ENCODE measurements around the gene MRPL36. TPM values are rescaled to one million over a fixed set of nuclear protein-coding genes. Genes with fewer than 3 reads are reported as not detected.

Gene MRPL36
- total and polyA plus RNA-seq, 12 donors, result 43.4 to 126 (median 49.8) TPM

DNA sequence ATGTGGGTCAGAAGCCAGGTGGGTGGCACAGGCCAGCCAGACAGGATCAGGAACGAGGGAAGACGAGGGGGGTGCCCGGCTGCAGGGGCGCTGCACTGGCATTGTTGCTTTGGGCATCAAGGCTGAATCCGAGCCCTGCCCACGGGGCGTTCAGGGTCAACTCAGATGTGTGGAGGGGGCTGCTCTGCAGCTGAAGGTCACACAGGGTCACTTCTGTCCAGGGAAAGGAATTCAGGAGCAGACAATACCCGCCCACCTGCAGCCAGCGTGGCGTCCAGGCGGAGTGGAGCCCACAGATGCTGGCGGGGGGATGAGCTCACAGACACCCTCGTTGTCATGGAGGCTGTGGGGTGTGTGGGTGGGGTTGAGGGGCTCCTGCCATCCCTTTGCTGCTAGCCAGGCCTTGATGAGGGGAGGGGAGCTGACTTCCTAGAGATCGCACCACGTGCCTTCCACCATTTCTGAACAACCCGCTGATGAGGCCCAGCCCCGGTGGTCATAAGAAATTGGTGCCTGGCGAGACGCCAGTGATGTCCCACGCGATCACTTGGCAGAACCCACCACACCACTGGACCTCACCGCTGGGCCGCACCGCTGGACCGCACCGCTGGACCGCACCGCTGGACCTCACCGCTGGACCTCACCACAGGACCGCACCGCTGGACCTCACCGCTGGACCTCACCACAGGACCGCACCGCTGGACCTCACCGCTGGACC lies 31.2 kb downstream of the MRPL36 start:
- 91% methylated on average over 28 to 35 of the region's 35 CpGs for WGBS, 2 donors
- TF ChIP-seq, protein P1, sequence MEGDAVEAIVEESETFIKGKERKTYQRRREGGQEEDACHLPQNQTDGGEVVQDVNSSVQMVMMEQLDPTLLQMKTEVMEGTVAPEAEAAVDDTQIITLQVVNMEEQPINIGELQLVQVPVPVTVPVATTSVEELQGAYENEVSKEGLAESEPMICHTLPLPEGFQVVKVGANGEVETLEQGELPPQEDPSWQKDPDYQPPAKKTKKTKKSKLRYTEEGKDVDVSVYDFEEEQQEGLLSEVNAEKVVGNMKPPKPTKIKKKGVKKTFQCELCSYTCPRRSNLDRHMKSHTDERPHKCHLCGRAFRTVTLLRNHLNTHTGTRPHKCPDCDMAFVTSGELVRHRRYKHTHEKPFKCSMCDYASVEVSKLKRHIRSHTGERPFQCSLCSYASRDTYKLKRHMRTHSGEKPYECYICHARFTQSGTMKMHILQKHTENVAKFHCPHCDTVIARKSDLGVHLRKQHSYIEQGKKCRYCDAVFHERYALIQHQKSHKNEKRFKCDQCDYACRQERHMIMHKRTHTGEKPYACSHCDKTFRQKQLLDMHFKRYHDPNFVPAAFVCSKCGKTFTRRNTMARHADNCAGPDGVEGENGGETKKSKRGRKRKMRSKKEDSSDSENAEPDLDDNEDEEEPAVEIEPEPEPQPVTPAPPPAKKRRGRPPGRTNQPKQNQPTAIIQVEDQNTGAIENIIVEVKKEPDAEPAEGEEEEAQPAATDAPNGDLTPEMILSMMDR (IDR thresholded peaks at IDR 0.05), result no peak
- no peaks in the 10 kb centered on the region for H3K36me3 ChIP-seq
- no peak for DNase-seq
- H3K4me1 ChIP-seq, result no peaks in the 10 kb centered on the region
- no peak overlapping the region for H3K4me3 ChIP-seq
- peaks cover 0 to 37% (median 7%) of the 10 kb centered on the region in 7 donors for H3K27me3 ChIP-seq
- H3K9me3 ChIP-seq, result no peaks in the 10 kb centered on the region
- intact Hi-C loops (cut with DNase I), result loop anchor here in 4 of 10 donors (10.0 kb wide), 3 partner anchors 246 to 386 kb away; no protein-coding TSS in a partner anchor
- no peak overlapping the region for H3K27ac ChIP-seq
- ATAC-seq, result no peak

DNA sequence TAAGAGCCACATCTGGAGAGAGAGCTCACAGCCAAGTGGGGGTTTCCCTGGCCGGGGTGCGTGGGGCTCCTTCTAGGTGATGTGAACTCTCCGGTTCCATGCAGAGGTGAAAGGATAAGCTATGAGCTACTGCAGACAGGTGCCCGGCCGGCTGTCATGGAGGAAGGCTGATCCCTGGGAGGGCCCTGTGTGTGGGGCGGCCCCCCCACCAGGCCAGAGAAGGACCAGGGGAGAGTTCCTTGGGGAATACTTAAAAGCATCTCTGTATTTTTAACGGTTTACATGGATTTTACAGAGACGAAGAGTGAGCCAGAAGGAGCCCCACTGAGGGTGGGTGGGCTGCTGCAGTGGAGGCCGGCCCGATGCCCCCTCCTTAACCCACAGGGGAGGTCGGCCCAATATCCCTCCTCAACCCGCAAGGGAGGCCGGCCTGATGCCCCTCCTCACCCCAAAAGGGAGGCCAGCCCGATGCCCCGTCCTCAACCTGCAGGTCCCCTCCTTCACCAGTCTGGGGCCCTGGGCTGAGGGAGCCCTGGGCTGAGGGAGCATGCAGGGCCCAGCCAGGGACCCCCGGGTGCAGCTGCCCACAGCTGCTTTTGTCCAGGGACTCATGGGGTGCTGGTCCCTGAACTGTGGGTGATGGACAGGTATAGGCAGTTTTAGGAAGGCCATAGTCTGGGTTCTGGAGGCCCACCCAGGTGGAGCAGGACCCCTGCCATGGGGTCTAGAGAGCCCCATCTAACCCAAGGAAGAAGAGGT lies 31.9 kb downstream of the MRPL36 start:
- no peaks in the 10 kb centered on the region for H3K9me3 ChIP-seq
- no peak overlapping the region for H3K4me3 ChIP-seq
- no peaks in the 10 kb centered on the region for H3K36me3 ChIP-seq
- TF ChIP-seq, protein P1 (IDR thresholded peaks at IDR 0.05), result no peak
- no peak for ATAC-seq
- intact Hi-C loops (cut with DNase I), result loop anchor here in 4 of 10 donors (10.0 kb wide), 3 partner anchors 247 to 387 kb away; no protein-coding TSS in a partner anchor
- no peak overlapping the region for H3K27ac ChIP-seq
- WGBS, 2 donors, result 75 to 78% methylated on average over 15 to 16 of the region's 16 CpGs
- peaks cover 0 to 40% (median 11%) of the 10 kb centered on the region in 7 donors for H3K27me3 ChIP-seq
- no peaks in the 10 kb centered on the region for H3K4me1 ChIP-seq
- no peak for DNase-seq

DNA sequence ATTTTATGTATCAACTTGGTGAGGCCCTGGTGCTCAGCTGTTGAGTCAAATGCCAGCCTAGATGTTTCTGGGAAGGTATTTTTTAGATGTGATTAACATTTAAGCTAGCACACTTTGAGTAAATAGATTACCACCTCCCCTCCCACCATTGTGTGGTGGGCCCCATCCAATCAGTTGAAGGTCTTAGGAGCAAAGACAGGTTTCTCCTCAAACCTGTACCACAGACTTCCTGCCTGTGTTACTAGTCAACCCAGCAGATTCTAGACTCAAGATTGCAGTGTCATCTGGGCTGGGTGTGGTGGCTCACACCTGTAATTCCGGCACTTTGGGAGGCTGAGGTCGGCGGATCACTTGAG lies 33.8 kb downstream of the MRPL36 start:
- no peak for ATAC-seq
- no peaks in the 10 kb centered on the region for H3K36me3 ChIP-seq
- intact Hi-C loops (cut with DNase I), result loop anchor here in 4 of 10 donors (10.0 kb wide), 3 partner anchors 249 to 389 kb away; no protein-coding TSS in a partner anchor
- H3K4me1 ChIP-seq, result no peaks in the 10 kb centered on the region
- no peak overlapping the region for H3K27ac ChIP-seq
- 91 to 94% methylated on average over 3 of the region's 3 CpGs for WGBS, 2 donors
- TF ChIP-seq, protein P1 (IDR thresholded peaks at IDR 0.05), result no peak
- DNase-seq, result no peak
- no peaks in the 10 kb centered on the region for H3K9me3 ChIP-seq
- peaks cover 0 to 57% (median 15%) of the 10 kb centered on the region in 7 donors for H3K27me3 ChIP-seq
- H3K4me3 ChIP-seq, result no peak overlapping the region

DNA sequence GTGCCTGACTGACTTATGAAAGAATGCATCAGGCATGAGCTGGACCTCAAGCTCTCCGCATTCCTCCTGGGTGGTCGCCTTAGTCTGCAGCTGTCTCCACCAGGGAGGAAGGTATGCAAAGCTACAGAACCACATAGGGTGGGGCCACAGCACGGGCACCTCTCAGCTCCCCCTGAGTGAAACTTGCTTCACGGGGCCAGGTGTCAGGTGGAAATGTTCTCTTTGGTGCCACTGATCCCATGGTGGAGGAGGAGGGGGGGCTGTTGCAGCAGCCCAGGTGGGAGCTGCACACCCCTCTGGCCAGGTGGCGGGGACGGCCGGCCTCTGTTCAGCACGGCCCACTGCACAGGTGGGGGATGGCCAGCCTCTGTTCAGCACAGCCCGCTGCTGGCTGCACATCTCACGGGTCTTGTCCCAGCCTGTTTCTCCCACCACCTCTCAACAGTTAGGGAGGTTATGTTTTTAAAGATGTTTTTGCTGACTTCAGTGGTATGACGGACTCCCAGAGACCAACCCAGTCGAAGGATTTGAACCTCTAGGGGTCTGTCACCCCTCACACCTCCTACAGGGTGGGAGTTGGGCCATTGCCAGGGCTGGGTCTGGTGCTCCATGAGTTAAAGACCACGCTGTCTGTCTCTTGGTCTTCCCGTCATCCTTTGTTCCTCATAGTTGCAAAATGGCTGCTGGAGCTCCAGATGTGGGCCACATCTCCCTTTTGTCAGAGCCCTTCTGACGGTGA lies 34.3 kb downstream of the MRPL36 start:
- DNase-seq, result no peak
- Histone ChIP-seq H3K4me1 (no peaks in the 10 kb centered on the region), H3K9me3 (no peaks in the 10 kb centered on the region), H3K4me3 (no peak overlapping the region), H3K36me3 (no peaks in the 10 kb centered on the region), H3K27ac (no peak overlapping the region), H3K27me3 (peaks cover 0 to 58% (median 15%) of the 10 kb centered on the region in 7 donors)
- no peak for ATAC-seq
- intact Hi-C loops (cut with DNase I), result loop anchor here in 4 of 10 donors (10.0 kb wide), 3 partner anchors 249 to 389 kb away; no protein-coding TSS in a partner anchor
- 82 to 83% methylated on average over 15 of the region's 15 CpGs for WGBS, 2 donors
- TF ChIP-seq, protein P1 (IDR thresholded peaks at IDR 0.05), result no peak

All from heart right ventricle (tissue), 16 donors.